Activated CD4-positive, alpha-beta memory T cell treated with anti-CD3 and anti-CD28 coated beads, Interleukin-2, amount 10 ng/mL, durations not matched to agents 7 days and 5 days (primary cell): ENCODE data around the gene DENND1B. TPM values are rescaled to one million over a fixed set of nuclear protein-coding genes. Genes with fewer than 3 reads are reported as not detected.
"Not testable (repeated sequence)": the region's sequence is repeated elsewhere in the genome, so short reads cannot be mapped to it uniquely, and the experiment has no call there.

ENCODE experiments used
- CTCF ChIA-PET: fragments of 350-600 bp; sonication (Branson Sonifier 250); formaldehyde crosslinking; loops from one replicate; lab custom pipeline; 2021; ENCODE audit warnings: antibody characterized with exemption, inconsistent platforms; lab: Charles Lee
- POLR2A ChIA-PET: fragments of 350-600 bp; sonication (Branson Sonifier 250); formaldehyde crosslinking; loops from one replicate; lab custom pipeline; 2021; ENCODE audit warnings: antibody characterized with exemption; lab: Charles Lee
- DNase-seq: peaks from one replicate; pipeline ENCODE4 v3.0.0-alpha.2; 2020
- H3K27ac Mint-ChIP-seq: one replicate; pipeline ENCODE4 v1.8.0; 2021; ENCODE audit warnings: mild to moderate bottlenecking, mixed read lengths
- H3K27me3 Mint-ChIP-seq: one replicate; pipeline ENCODE4 v1.8.0; 2021; ENCODE audit warnings: mixed read lengths
- H3K36me3 Mint-ChIP-seq: one replicate; pipeline ENCODE4 v1.8.0; 2021; ENCODE audit warnings: low read depth, mixed read lengths
- H3K4me1 Mint-ChIP-seq: one replicate; pipeline ENCODE4 v1.8.0; 2021; ENCODE audit warnings: mixed read lengths
- H3K4me3 Mint-ChIP-seq: one replicate; pipeline ENCODE4 v1.8.0; 2021; ENCODE audit warnings: mild to moderate bottlenecking, mixed read lengths
- H3K9me3 Mint-ChIP-seq: one replicate; pipeline ENCODE4 v1.8.0; 2021; ENCODE audit warnings: mixed read lengths
- total RNA-seq, 2 experiments: library from RNA; stranded (reverse); gene quantifications; one replicate each; pipeline ENCODE4 v1.2.3, GENCODE V29; 2021

DENND1B gene
- total RNA-seq, 2 experiments from 2014 or later = 30.6 to 31.0 TPM

GRCh38 chr1:197761654-197762053, 13.6 kb downstream of the DENND1B start:
- H3K9me3 Mint-ChIP-seq = no peaks in the 10 kb centered on the region
- no peaks in the 10 kb centered on the region for H3K27me3 Mint-ChIP-seq
- ChIA-PET POLR2A (interaction anchor here (0.9 to 6.6 kb wide), 4 partner anchors 9 to 149 kb away, joined by 3 to 60 read pairs (median 5); partner anchors contain the start of gene DENND1B), CTCF (interaction anchor here (2.0 kb wide), 1 partner anchor 13 kb away, joined by 7 read pairs; the partner anchor contains the start of gene DENND1B)
- no peak overlapping the region for H3K4me3 Mint-ChIP-seq
- peak overlapping the region; percentile 65 for H3K27ac Mint-ChIP-seq
- H3K4me1 Mint-ChIP-seq = peaks cover 41% of the 10 kb centered on the region
- no peak for DNase-seq
- peaks cover 40% of the 10 kb centered on the region for H3K36me3 Mint-ChIP-seq

GRCh38 chr1:197755553-197755952, 19.7 kb downstream of the DENND1B start:
- H3K27ac Mint-ChIP-seq, DNase-seq, H3K4me3 Mint-ChIP-seq, H3K27me3 Mint-ChIP-seq, H3K9me3 Mint-ChIP-seq: not testable (repeated sequence)
- peaks cover 41% of the 10 kb centered on the region for H3K36me3 Mint-ChIP-seq
- H3K4me1 Mint-ChIP-seq = peaks cover 19% of the 10 kb centered on the region
- CTCF ChIA-PET = interaction anchor here (0.6 kb wide), 1 partner anchor 356 kb away, joined by 3 read pairs; no protein-coding TSS in a partner anchor
- POLR2A ChIA-PET = interaction anchor here (0.7 to 1.6 kb wide), 2 partner anchors 14 to 853 kb away, joined by 3 read pairs; no protein-coding TSS in a partner anchor

- H3K27ac Mint-ChIP-seq, H3K4me3 Mint-ChIP-seq, CTCF ChIA-PET, H3K27me3 Mint-ChIP-seq, H3K9me3 Mint-ChIP-seq, POLR2A ChIA-PET, DNase-seq: not testable (repeated sequence)
- Mint-ChIP-seq H3K4me1 (peaks cover 21% of the 10 kb centered on the region), H3K36me3 (peaks cover 44% of the 10 kb centered on the region)
These were observed 22.6 kb downstream of the DENND1B start for GRCh38 chr1:197752652-197753164.

- peaks cover 10% of the 10 kb centered on the region for H3K9me3 Mint-ChIP-seq
- no peak overlapping the region for H3K27ac Mint-ChIP-seq
These were observed 24.9 kb downstream of the DENND1B start for GRCh38 chr1:197750366-197750765.

GRCh38 chr1:197745911-197746310, 29.4 kb downstream of the DENND1B start:
- Mint-ChIP-seq H3K36me3 (peaks cover 33% of the 10 kb centered on the region), H3K4me3 (no peak overlapping the region), H3K27me3 (no peaks in the 10 kb centered on the region), H3K4me1 (peaks cover 13% of the 10 kb centered on the region), H3K27ac (no peak overlapping the region), H3K9me3 (peaks cover 7% of the 10 kb centered on the region)
- CTCF ChIA-PET = no interaction called here
- DNase-seq = no peak
- POLR2A ChIA-PET = no interaction called here

More at GRCh38 chr1:197750366-197750765, 24.9 kb downstream of the DENND1B start:
- no peak overlapping the region for H3K4me3 Mint-ChIP-seq
- POLR2A ChIA-PET = no interaction called here
- H3K27me3 Mint-ChIP-seq = no peaks in the 10 kb centered on the region
- CTCF ChIA-PET = no interaction called here
- DNase-seq = no peak
- H3K36me3 Mint-ChIP-seq = peaks cover 44% of the 10 kb centered on the region
- H3K4me1 Mint-ChIP-seq = peaks cover 10% of the 10 kb centered on the region

GRCh38 chr1:197744979-197745378, 30.3 kb downstream of the DENND1B start:
- peaks cover 7% of the 10 kb centered on the region for H3K9me3 Mint-ChIP-seq
- peaks cover 10% of the 10 kb centered on the region for H3K4me1 Mint-ChIP-seq
- H3K36me3 Mint-ChIP-seq = peaks cover 36% of the 10 kb centered on the region
- no peak overlapping the region for H3K4me3 Mint-ChIP-seq
- CTCF ChIA-PET = no interaction called here
- no peak overlapping the region for H3K27ac Mint-ChIP-seq
- POLR2A ChIA-PET = no interaction called here
- H3K27me3 Mint-ChIP-seq = no peaks in the 10 kb centered on the region
- DNase-seq = no peak

- Mint-ChIP-seq H3K9me3 (peaks cover 7% of the 10 kb centered on the region), H3K4me3 (no peak overlapping the region), H3K4me1 (peaks cover 17% of the 10 kb centered on the region), H3K36me3 (peaks cover 33% of the 10 kb centered on the region), H3K27me3 (no peaks in the 10 kb centered on the region), H3K27ac (no peak overlapping the region)
- ChIA-PET POLR2A (no interaction called here), CTCF (no interaction called here)
- no peak for DNase-seq
These were observed 31.7 kb downstream of the DENND1B start for GRCh38 chr1:197743578-197743977.

GRCh38 chr1:197740992-197741391, 34.3 kb downstream of the DENND1B start:
- no peak for DNase-seq
- H3K36me3 Mint-ChIP-seq = peaks cover 28% of the 10 kb centered on the region
- H3K4me3 Mint-ChIP-seq = no peak overlapping the region
- POLR2A ChIA-PET = no interaction called here
- CTCF ChIA-PET = no interaction called here
- peaks cover 25% of the 10 kb centered on the region for H3K4me1 Mint-ChIP-seq
- H3K27ac Mint-ChIP-seq = no peak overlapping the region
- no peaks in the 10 kb centered on the region for H3K27me3 Mint-ChIP-seq
- peaks cover 2% of the 10 kb centered on the region for H3K9me3 Mint-ChIP-seq

- H3K4me3 Mint-ChIP-seq = no peak overlapping the region
- CTCF ChIA-PET = no interaction called here
- POLR2A ChIA-PET = no interaction called here
- peaks cover 31% of the 10 kb centered on the region for H3K36me3 Mint-ChIP-seq
- H3K4me1 Mint-ChIP-seq = peaks cover 21% of the 10 kb centered on the region
- H3K27ac Mint-ChIP-seq = no peak overlapping the region
- DNase-seq = no peak
- H3K9me3 Mint-ChIP-seq = peaks cover 3% of the 10 kb centered on the region
- H3K27me3 Mint-ChIP-seq = no peaks in the 10 kb centered on the region
These were observed 36.4 kb downstream of the DENND1B start for GRCh38 chr1:197738927-197739326.

GRCh38 chr1:197737916-197738315, 37.4 kb downstream of the DENND1B start:
- Mint-ChIP-seq H3K4me3 (no peak overlapping the region), H3K9me3 (peaks cover 3% of the 10 kb centered on the region), H3K36me3 (peaks cover 33% of the 10 kb centered on the region), H3K27me3 (no peaks in the 10 kb centered on the region), H3K27ac (no peak overlapping the region), H3K4me1 (peaks cover 21% of the 10 kb centered on the region)
- DNase-seq = no peak
- POLR2A ChIA-PET = no interaction called here
- CTCF ChIA-PET = interaction anchor here (0.7 kb wide), 1 partner anchor 586 kb away, joined by 3 read pairs; no protein-coding TSS in a partner anchor

GRCh38 chr1:197736685-197737084, 38.6 kb downstream of the DENND1B start:
- Mint-ChIP-seq H3K27ac (no peak overlapping the region), H3K36me3 (peaks cover 42% of the 10 kb centered on the region), H3K4me1 (peaks cover 21% of the 10 kb centered on the region), H3K9me3 (peaks cover 3% of the 10 kb centered on the region), H3K27me3 (no peaks in the 10 kb centered on the region), H3K4me3 (no peak overlapping the region)
- DNase-seq = no peak
- CTCF ChIA-PET = interaction anchor here (1.2 kb wide), 1 partner anchor 132 kb away, joined by 3 read pairs; no protein-coding TSS in a partner anchor
- POLR2A ChIA-PET = no interaction called here

GRCh38 chr1:197735461-197735860, 39.8 kb downstream of the DENND1B start:
- no peak overlapping the region for H3K4me3 Mint-ChIP-seq
- H3K4me1 Mint-ChIP-seq = peaks cover 19% of the 10 kb centered on the region
- H3K27ac Mint-ChIP-seq = no peak overlapping the region
- no peak for DNase-seq
- ChIA-PET CTCF (interaction anchor here (1.2 kb wide), 1 partner anchor 134 kb away, joined by 3 read pairs; no protein-coding TSS in a partner anchor), POLR2A (no interaction called here)
- H3K27me3 Mint-ChIP-seq = no peaks in the 10 kb centered on the region
- peaks cover 48% of the 10 kb centered on the region for H3K36me3 Mint-ChIP-seq
- peaks cover 3% of the 10 kb centered on the region for H3K9me3 Mint-ChIP-seq

- Mint-ChIP-seq H3K36me3 (peaks cover 50% of the 10 kb centered on the region), H3K9me3 (peaks cover 9% of the 10 kb centered on the region)
These were observed 42.0 kb downstream of the DENND1B start for GRCh38 chr1:197733324-197733723.

GRCh38 chr1:197732187-197732586, 43.1 kb downstream of the DENND1B start:
- Mint-ChIP-seq H3K4me1 (peaks cover 4% of the 10 kb centered on the region), H3K27me3 (no peaks in the 10 kb centered on the region), H3K36me3 (peaks cover 53% of the 10 kb centered on the region), H3K27ac (no peak overlapping the region), H3K9me3 (peaks cover 12% of the 10 kb centered on the region), H3K4me3 (no peak overlapping the region)
- POLR2A ChIA-PET = no interaction called here
- DNase-seq = no peak
- CTCF ChIA-PET = no interaction called here

More at GRCh38 chr1:197733324-197733723, 42.0 kb downstream of the DENND1B start:
- Mint-ChIP-seq H3K4me3 (no peak overlapping the region), H3K27ac (no peak overlapping the region), H3K4me1 (peaks cover 7% of the 10 kb centered on the region), H3K27me3 (no peaks in the 10 kb centered on the region)
- POLR2A ChIA-PET = no interaction called here
- DNase-seq = no peak
- CTCF ChIA-PET = interaction anchor here (1.4 kb wide), 1 partner anchor 135 kb away, joined by 3 read pairs; no protein-coding TSS in a partner anchor
